K562 (cell line): Measurements from ENCODE around the gene RRAD. TPM values are rescaled to one million over a fixed set of nuclear protein-coding genes. Genes with fewer than 3 reads are reported as not detected.
A peak's percentile ranks its signal among the peaks of the same experiment; 100 is the strongest.

ENCODE experiments used
- ATAC-seq: fragments of 200-7000 bp; cut with Tn5 transposase; 3 replicates; pipeline ENCODE4 v1.9.1; 2020; ENCODE audit warnings: moderate library complexity
- BruUV-seq: library from RNA; stranded (reverse); fragments of 400-500 nt; replicated peaks from 2 replicates; lab custom pipeline; 2021; lab: Mats Ljungman, UMichigan
- CTCF ChIA-PET: fragments of 300-600 bp; formaldehyde crosslinking; extraction: SDS; loops from one replicate; lab custom pipeline; 2021; ENCODE audit warnings: low intra/inter-chr PET ratio; lab: Yijun Ruan, JAX
- POLR2A ChIA-PET: fragments of 300-600, 350-650 bp; sonication (Branson Sonifier 250); formaldehyde crosslinking; extraction: SDS; loops from one replicate; lab custom pipeline; 2021; ENCODE audit warnings: antibody characterized with exemption, inconsistent platforms; lab: Yijun Ruan, JAX
- DNase-seq, 4 experiments: peaks; one replicate each; pipeline versions ENCODE4 v3.0.0 to v3.0.0-alpha.2; 2011 to 2018; ENCODE audit warnings: low spot score in 3 of 4, mixed read lengths in 3 of 4; ENCODE audit errors: extremely low read depth in 1 of 4
- FAIRE-seq: peaks from 2 replicates; lab custom pipeline; 2011; peaks lifted over from hg19 to GRCh38; lab: Jason Lieb, UNC
- H2AFZ ChIP-seq: 2 replicates; pipeline ENCODE4 v1.6.0; 2011; ENCODE audit warnings: low read depth, low read length, control low read depth, inconsistent platforms
- H3K27ac ChIP-seq: fragments of 200-600 bp; 3 replicates; pipeline ENCODE4 v1.8.0; 2011; ENCODE audit warnings: low read depth, mild to moderate bottlenecking, control low read depth, inconsistent platforms, low read length, moderate library complexity, mixed read lengths; ENCODE audit errors: extremely low read depth
- H3K27me3 ChIP-seq, 2 experiments: fragments of 300-600 bp in 1 of 2; 2 replicates in 1 of 2; 3 replicates in 1 of 2; pipeline versions ENCODE4 v1.6.0 to v1.8.0; 2011; ENCODE audit warnings: inconsistent platforms in 2 of 2, low read length in 2 of 2, mild to moderate bottlenecking in 1 of 2, mixed read lengths in 1 of 2, moderate library complexity in 1 of 2; ENCODE audit not compliant: control insufficient read depth in 2 of 2, insufficient read depth in 2 of 2
- H3K36me3 ChIP-seq: fragments of 300-600 bp; 3 replicates; pipeline ENCODE4 v1.8.0; 2011; ENCODE audit warnings: mild to moderate bottlenecking, low read length, inconsistent platforms; ENCODE audit not compliant: control insufficient read depth, insufficient read depth
- H3K4me1 ChIP-seq, 2 experiments: fragments of 200-600 bp in 1 of 2; replicated peaks in 1 of 2; 2 replicates in 1 of 2; 3 replicates in 1 of 2; pipeline versions ENCODE4 v1.5.1 to v1.8.0; 2011; ENCODE audit warnings: inconsistent platforms in 2 of 2, low read length in 2 of 2, mild to moderate bottlenecking in 1 of 2, mixed read lengths in 1 of 2, moderate library complexity in 1 of 2; ENCODE audit not compliant: control insufficient read depth in 2 of 2, insufficient read depth in 2 of 2
- H3K4me2 ChIP-seq: 2 replicates; pipeline ENCODE4 v1.6.1; 2011; ENCODE audit warnings: low read length, control low read depth, inconsistent platforms, mixed read lengths; ENCODE audit not compliant: insufficient read depth
- H3K4me3 ChIP-seq: fragments of 200-600 bp; sonication (generic), shearing (Covaris generic); 2 replicates; pipeline ENCODE4 v1.5.1; 2016; ENCODE audit warnings: control low read depth, inconsistent platforms
- H3K79me2 ChIP-seq: fragments of 200-600 bp; 3 replicates; pipeline ENCODE4 v1.8.0; 2011; ENCODE audit warnings: low read length, inconsistent platforms; ENCODE audit not compliant: control insufficient read depth, insufficient read depth
- H3K9ac ChIP-seq, 2 experiments: 2 replicates each; pipeline versions ENCODE4 v1.6.0 to v1.6.1; 2011; ENCODE audit warnings: low read depth in 2 of 2, low read length in 2 of 2, control low read depth in 1 of 2, inconsistent platforms in 1 of 2, mild to moderate bottlenecking in 1 of 2, mixed read lengths in 1 of 2; ENCODE audit not compliant: insufficient read depth in 1 of 2
- H3K9me1 ChIP-seq: one replicate; pipeline ENCODE4 v1.6.0; 2011; ENCODE audit warnings: inconsistent platforms, mild to moderate bottlenecking, low read length, moderate library complexity; ENCODE audit not compliant: control insufficient read depth, insufficient read depth
- H3K9me3 ChIP-seq: replicated peaks from 2 replicates; pipeline ENCODE4 v1.5.1; 2011; ENCODE audit warnings: low read depth, low read length, inconsistent platforms; ENCODE audit not compliant: control insufficient read depth, insufficient read depth
- H4K20me1 ChIP-seq: replicated peaks from 2 replicates; pipeline ENCODE4 v1.6.1; 2011; ENCODE audit warnings: low read length, inconsistent platforms, mixed read lengths; ENCODE audit not compliant: control insufficient read depth, insufficient read depth
- BCOR ChIP-seq: fragments of 450-650 bp; IDR thresholded peaks from 2 replicates; pipeline ENCODE4 v1.6.1; 2016
- DDX20 ChIP-seq: fragments of 450-650 bp; IDR thresholded peaks from 2 replicates; pipeline ENCODE4 v1.6.1; 2016; ENCODE audit warnings: missing genetic modification characterization, low read depth, mild to moderate bottlenecking, missing compliant biosample characterization, moderate library complexity
- KAT2B ChIP-seq: IDR thresholded peaks from one replicate; pipeline ENCODE4 v1.6.1; 2012; ENCODE audit warnings: low read depth, mild to moderate bottlenecking, control low read depth, inconsistent platforms, low read length, moderate library complexity
- KDM1A ChIP-seq, 2 experiments: fragments of 450-650 bp; IDR thresholded peaks; 2 replicates each; pipeline ENCODE4 v1.6.1; 2016; ENCODE audit warnings: mild to moderate bottlenecking in 2 of 2
- MAFG ChIP-seq: fragments of 450-650 bp; conservative IDR thresholded peaks from 2 replicates; pipeline ENCODE4 v1.6.1; 2016; ENCODE audit warnings: missing genetic modification characterization, missing compliant biosample characterization
- MTA3 ChIP-seq: fragments of 450-650 bp; formaldehyde crosslinking; IDR thresholded peaks from 2 replicates; pipeline ENCODE4 v1.6.1; 2017; ENCODE audit warnings: mild to moderate bottlenecking, borderline replicate concordance
- RCOR1 ChIP-seq, 2 experiments: IDR thresholded peaks; 2 replicates each; pipeline ENCODE4 v1.6.1; 2012; ENCODE audit warnings: low read depth in 2 of 2, low read length in 2 of 2, borderline replicate concordance in 1 of 2, improper control_type of control experiment in 1 of 2
- ZKSCAN1 ChIP-seq: fragments of 150-350 bp; IDR thresholded peaks from 2 replicates; pipeline ENCODE4 v1.6.1; 2016; ENCODE audit warnings: low read depth, low read length
- WGBS: fragments of 100-300 bp; shearing (Covaris generic); methylation state at CpG from one replicate; pipeline ENCODE4 v1.1.6; 2016; ENCODE audit warnings: low coverage, mixed read lengths; ENCODE audit not compliant: insufficient coverage; ENCODE audit errors: missing lambda C conversion rate; 5-methylcytosine and 5-hydroxymethylcytosine counted together
- in situ Hi-C: fragments of 300-500 bp; cut with MboI; formaldehyde crosslinking; loops from 4 replicates; pipeline ENCODE4 v1.15.0; 2018; ENCODE audit warnings: inconsistent platforms, mixed read lengths
- intact Hi-C: fragments of 100-400 bp; cut with micrococcal nuclease; formaldehyde crosslinking; loops from 2 replicates; pipeline ENCODE4 v1.14.2; 2022
- polyA plus RNA-seq, 8 experiments: library from polyadenylated mRNA; depleted of rRNA in 4 of 8; stranded (reverse) in 5 of 8; unstranded in 3 of 8; fragments of >200 nt; fragmentation: Nextera tagmentation in 2 of 8; fragmentation: Illumina TruSeq in 1 of 8; extraction: Ambion mirVana in 2 of 8; extraction: Trizol in 1 of 8; gene quantifications; 2 replicates each; pipeline versions ENCODE4 v1.2.1 to v1.2.3, GENCODE V29; 2011 to 2014; ENCODE audit warnings: inconsistent platforms in 1 of 8, missing spikeins in 1 of 8
- total RNA-seq, 7 experiments: library from RNA; depleted of rRNA in 6 of 7; stranded (reverse); fragments of >200 nt in 6 of 7; fragmentation: Illumina TruSeq in 2 of 7; extraction: Trizol in 2 of 7; gene quantifications; 2 replicates each; pipeline versions ENCODE4 v1.2.1 to v1.2.3, GENCODE V29; 2011 to 2021; ENCODE audit warnings: low replicate concordance in 1 of 7
- TF ChIP-seq, protein P1 (sequence below): fragments of 250-450 bp; sonication (Bioruptor Pico); IDR thresholded peaks from 2 replicates; pipeline ENCODE4 v1.4.0; 2020; ENCODE audit warnings: mild to moderate bottlenecking, moderate library complexity
- TF ChIP-seq, protein P2 (sequence below): sonication (generic); formaldehyde crosslinking; IDR thresholded peaks from 2 replicates; pipeline ENCODE4 v1.8.1; 2023; ENCODE audit warnings: mild to moderate bottlenecking, missing genetic modification reagents, moderate library complexity

Gene RRAD
- total and polyA plus RNA-seq, 9 of the 15 experiments (the other 6 are each of a cell fraction or from before 2014, with no cell fraction given) = 0.09 to 0.20 (median 0.13) TPM; not detected in 5

DNA sequence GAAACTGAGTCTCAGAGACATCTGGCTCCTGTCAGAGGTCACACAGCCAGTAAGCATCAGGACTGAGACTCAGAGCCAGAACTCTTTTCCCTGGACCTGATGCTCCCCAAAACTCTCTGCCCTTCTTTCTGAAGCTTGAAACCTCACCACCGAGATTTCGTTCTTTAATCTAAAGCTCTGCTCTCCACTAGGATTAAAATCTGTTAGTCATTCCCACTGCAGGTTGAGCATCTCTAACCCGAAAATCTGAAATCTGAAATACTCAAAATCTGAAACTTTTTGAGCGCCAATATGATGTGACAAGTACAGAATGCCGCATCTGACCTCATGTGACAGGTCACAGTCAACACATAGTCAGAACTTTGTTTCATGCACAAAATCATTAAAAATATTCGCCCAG is 8.8 kb downstream of the RRAD start:
- Histone ChIP-seq H3K9me1 (no peaks in the 10 kb centered on the region), H2AFZ (no peak overlapping the region), H3K9ac (no peak overlapping the region), H3K4me2 (no peak overlapping the region), H3K27ac (no peak overlapping the region), H3K36me3 (no peaks in the 10 kb centered on the region), H3K27me3 (peaks cover 15 to 62% of the 10 kb centered on the region in 2 experiments; a peak in 4 of 5 replicates), H3K4me1 (peaks cover 0 to 7% of the 10 kb centered on the region in 2 experiments; a peak in 2 of 5 replicates), H3K79me2 (no peaks in the 10 kb centered on the region), H3K9me3 (no peaks in the 10 kb centered on the region), H4K20me1 (no peaks in the 10 kb centered on the region; the same call in 1 of the 2 replicates), H3K4me3 (no peak overlapping the region)
- no peak for FAIRE-seq
- WGBS = under 1% methylated on average over 6 of the region's 6 CpGs
- TF ChIP-seq MAFG (tag) (0 out of 2 replicates have a peak, but pooled peaks have one; percentile 9), BCOR (no peak), KAT2B (no peak), RCOR1 (IDR thresholded peaks at IDR 0.05; ENCODE audit: borderline replicate concordance in 1 of 2, low read depth in 2 of 2, low read length in 2 of 2) (peak in 1 of 2 experiments; percentile 23; a peak in 1 of 4 replicates), ZKSCAN1 (peak; percentile 75), KDM1A (IDR thresholded peaks at IDR 0.05) (peak; percentile 84 to 89), DDX20 (tag) (no peak), MTA3 (no peak)
- TF ChIP-seq, protein P1, sequence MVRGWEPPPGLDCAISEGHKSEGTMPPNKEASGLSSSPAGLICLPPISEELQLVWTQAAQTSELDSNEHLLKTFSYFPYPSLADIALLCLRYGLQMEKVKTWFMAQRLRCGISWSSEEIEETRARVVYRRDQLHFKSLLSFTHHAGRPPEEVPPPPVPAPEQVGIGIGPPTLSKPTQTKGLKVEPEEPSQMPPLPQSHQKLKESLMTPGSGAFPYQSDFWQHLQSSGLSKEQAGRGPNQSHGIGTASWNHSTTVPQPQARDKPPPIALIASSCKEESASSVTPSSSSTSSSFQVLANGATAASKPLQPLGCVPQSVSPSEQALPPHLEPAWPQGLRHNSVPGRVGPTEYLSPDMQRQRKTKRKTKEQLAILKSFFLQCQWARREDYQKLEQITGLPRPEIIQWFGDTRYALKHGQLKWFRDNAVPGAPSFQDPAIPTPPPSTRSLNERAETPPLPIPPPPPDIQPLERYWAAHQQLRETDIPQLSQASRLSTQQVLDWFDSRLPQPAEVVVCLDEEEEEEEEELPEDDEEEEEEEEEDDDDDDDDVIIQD = no peak
- TF ChIP-seq, protein P2, sequence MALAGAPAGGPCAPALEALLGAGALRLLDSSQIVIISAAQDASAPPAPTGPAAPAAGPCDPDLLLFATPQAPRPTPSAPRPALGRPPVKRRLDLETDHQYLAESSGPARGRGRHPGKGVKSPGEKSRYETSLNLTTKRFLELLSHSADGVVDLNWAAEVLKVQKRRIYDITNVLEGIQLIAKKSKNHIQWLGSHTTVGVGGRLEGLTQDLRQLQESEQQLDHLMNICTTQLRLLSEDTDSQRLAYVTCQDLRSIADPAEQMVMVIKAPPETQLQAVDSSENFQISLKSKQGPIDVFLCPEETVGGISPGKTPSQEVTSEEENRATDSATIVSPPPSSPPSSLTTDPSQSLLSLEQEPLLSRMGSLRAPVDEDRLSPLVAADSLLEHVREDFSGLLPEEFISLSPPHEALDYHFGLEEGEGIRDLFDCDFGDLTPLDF = no peak
- ChIA-PET CTCF (no interaction called here), POLR2A (interaction anchor here (0.7 to 1.3 kb wide), 2 partner anchors 11 to 12 kb away, joined by 3 read pairs; no protein-coding TSS in a partner anchor)
- BruUV-seq = no TSS peak
- in situ Hi-C loops = no loop called here
- ATAC-seq = no peak
- intact Hi-C loops = no loop called here
- no peak for DNase-seq
